B cell (primary cell): Measurements from ENCODE around the gene IPO4. TPM values are rescaled to one million over a fixed set of nuclear protein-coding genes. Genes with fewer than 3 reads are reported as not detected.

ENCODE experiments used
- ATAC-seq: fragments of 200-7000 bp; cut with Tn5 transposase; one replicate; pipeline ENCODE4 v1.10.0; 2021; ENCODE audit warnings: low read depth, mild to moderate bottlenecking, moderate number of reproducible peaks, moderate library complexity
- CTCF ChIA-PET: fragments of 350-600 bp; sonication (Branson Sonifier 250); formaldehyde crosslinking; loops from one replicate; lab custom pipeline; 2021; ENCODE audit warnings: antibody characterized with exemption, inconsistent platforms; lab: Charles Lee
- POLR2A ChIA-PET: fragments of 350-600 bp; sonication (Branson Sonifier 250); formaldehyde crosslinking; loops from one replicate; lab custom pipeline; 2021; ENCODE audit warnings: antibody characterized with exemption; lab: Charles Lee
- DNase-seq: peaks from one replicate; pipeline ENCODE4 v3.0.0; 2013
- H2AFZ ChIP-seq: 2 replicates; pipeline ENCODE4 v1.6.1; 2012; ENCODE audit warnings: mild to moderate bottlenecking, low read depth, low read length; ENCODE audit not compliant: insufficient read depth, poor library complexity, severe bottlenecking
- H3K27ac ChIP-seq, 2 donors: 1 replicate in 1 of 2; 2 replicates in 1 of 2; pipeline ENCODE4 v1.5.1; 2012 to 2013; ENCODE audit warnings: low read length in 2 of 2, mild to moderate bottlenecking in 2 of 2, moderate library complexity in 1 of 2
- H3K27me3 ChIP-seq, 4 experiments: fragments of 200-600 bp in 1 of 4; sonication (generic) in 1 of 4; replicated peaks in 1 of 4; 1 replicate in 2 of 4; 2 replicates in 2 of 4; pipeline versions ENCODE4 v1.6.1 to v1.7.0; 2013 to 2016; ENCODE audit warnings: low read length in 3 of 4, mild to moderate bottlenecking in 2 of 4, mixed read lengths in 1 of 4, moderate library complexity in 1 of 4; ENCODE audit not compliant: insufficient read depth in 4 of 4, control insufficient read depth in 3 of 4; ENCODE audit errors: control extremely low read depth in 1 of 4
- H3K36me3 ChIP-seq, 2 experiments: replicated peaks in 1 of 2; 1 replicate in 1 of 2; 2 replicates in 1 of 2; pipeline versions ENCODE4 v1.6.1 to v1.7.1; 2013; ENCODE audit warnings: low read length in 1 of 2; ENCODE audit not compliant: insufficient read depth in 2 of 2, control insufficient read depth in 1 of 2; ENCODE audit errors: control extremely low read depth in 1 of 2, extremely low read depth in 1 of 2
- H3K4me1 ChIP-seq, 2 donors: fragments of 200-600 bp in 1 of 2; sonication (generic) in 1 of 2; 1 replicate in 1 of 2; 2 replicates in 1 of 2; pipeline versions ENCODE4 v1.5.1 to v1.6.1; 2013 to 2017; ENCODE audit warnings: low read length in 2 of 2; ENCODE audit not compliant: control insufficient read depth in 2 of 2, insufficient read depth in 2 of 2
- H3K4me2 ChIP-seq: replicated peaks from 2 replicates; pipeline ENCODE3; 2012; ENCODE audit warnings: mild to moderate bottlenecking, low read depth, low read length; ENCODE audit not compliant: poor library complexity, severe bottlenecking
- H3K4me3 ChIP-seq, 5 experiments: fragments of 200-600 bp in 1 of 5; sonication (generic) in 1 of 5; 1 replicate in 3 of 5; 2 replicates in 2 of 5; pipeline versions ENCODE4 v1.5.1 to v1.7.0; 2011 to 2016; ENCODE audit warnings: low read length in 4 of 5, mild to moderate bottlenecking in 4 of 5, low read depth in 2 of 5, control low read depth in 1 of 5, moderate library complexity in 1 of 5; ENCODE audit not compliant: insufficient read depth in 1 of 5; ENCODE audit errors: control extremely low read depth in 1 of 5, extremely low read depth in 1 of 5
- H3K79me2 ChIP-seq: fragments of 200-600 bp; sonication (generic); one replicate; pipeline ENCODE4 v1.6.0; 2016; ENCODE audit warnings: low read length; ENCODE audit not compliant: control insufficient read depth, insufficient read depth
- H3K9ac ChIP-seq: fragments of 200-600 bp; sonication (generic); 2 replicates; pipeline ENCODE4 v1.6.1; 2017; ENCODE audit warnings: mild to moderate bottlenecking, low read length, moderate library complexity
- H3K9me3 ChIP-seq, 3 donors: one replicate each; pipeline versions ENCODE4 v1.6.1 to v1.7.1; 2013; ENCODE audit warnings: low read length in 2 of 3; ENCODE audit not compliant: control insufficient read depth in 2 of 3, insufficient read depth in 1 of 3; ENCODE audit errors: control extremely low read depth in 1 of 3
- H4K20me1 ChIP-seq: 2 replicates; pipeline ENCODE4 v1.6.0; 2012; ENCODE audit warnings: mild to moderate bottlenecking, low read length; ENCODE audit not compliant: insufficient read depth, control insufficient read depth, poor library complexity, severe bottlenecking
- H3K27ac Mint-ChIP-seq: one replicate; pipeline ENCODE4 v1.8.0; 2021; ENCODE audit warnings: mixed read lengths
- H3K27me3 Mint-ChIP-seq: one replicate; pipeline ENCODE4 v1.8.0; 2021; ENCODE audit warnings: mixed read lengths
- H3K4me1 Mint-ChIP-seq: one replicate; pipeline ENCODE4 v1.8.0; 2021; ENCODE audit warnings: mixed read lengths
- H3K4me3 Mint-ChIP-seq: one replicate; pipeline ENCODE4 v1.8.0; 2021; ENCODE audit warnings: mixed read lengths
- H3K9me3 Mint-ChIP-seq: one replicate; pipeline ENCODE4 v1.8.0; 2022; ENCODE audit warnings: mixed read lengths; ENCODE audit not compliant: insufficient read depth
- CTCF ChIP-seq: fragments of 200-600 bp; IDR thresholded peaks from one replicate; pipeline ENCODE4 v1.8.0; 2022; ENCODE audit warnings: antibody characterized with exemption, mild to moderate bottlenecking
- EZH2 ChIP-seq: IDR thresholded peaks from 2 replicates; pipeline ENCODE4 v1.6.1; 2012; ENCODE audit warnings: borderline replicate concordance, low read depth, mild to moderate bottlenecking, moderate library complexity, low read length; ENCODE audit not compliant: insufficient read depth, poor library complexity, severe bottlenecking
- WGBS: methylation state at CpG from one replicate; pipeline ENCODE4 v1.1.5; 2013; ENCODE audit warnings: missing lambda C conversion rate; ENCODE audit not compliant: insufficient coverage; 5-methylcytosine and 5-hydroxymethylcytosine counted together
- intact Hi-C: fragments of 100-400 bp; cut with micrococcal nuclease; formaldehyde crosslinking; loops from one replicate; pipeline ENCODE4 v1.10.0; 2022
- polyA plus RNA-seq: library from polyadenylated mRNA; depleted of rRNA; stranded (reverse); fragments of >200 nt; gene quantifications from 2 replicates; pipeline ENCODE4 v1.2.3, GENCODE V29; 2012
- total RNA-seq, 2 donors: library from RNA; stranded (reverse); fragments of 120-200 nt in 1 of 2; gene quantifications; 1 replicate in 1 of 2; 2 replicates in 1 of 2; pipeline versions ENCODE4 v1.2.3 to v1.2.4, GENCODE V29; 2013 to 2022

Gene IPO4
- total and polyA plus RNA-seq, 2 donors (not counting 1 experiment from before 2014, with no cell fraction given), result 28.3 to 35.0 TPM

GRCh38 chr14:24146453-24146977 lies 42.1 kb downstream of the IPO4 start, which contains the start of gene PSME2:
Gene PSME2, minus strand, starts transcription at chr14:24146610. Its CDS starts 29 bp downstream, at chr14:24146581.
- peak within 1 kb of the TSS; percentile 77 to 90 for H3K27ac ChIP-seq
- TF ChIP-seq CTCF (no peak), EZH2 (no peak)
- no peaks in the 10 kb centered on the region for H3K27me3 Mint-ChIP-seq
- POLR2A ChIA-PET, result interaction anchor here (0.6 to 4.1 kb wide), 16 partner anchors 8 to 285 kb away, joined by 3 to 43 read pairs (median 4); partner anchors contain the start of genes CHMP4A, DCAF11, IRF9 and NRL
- peaks cover 2 to 52% of the 10 kb centered on the region in 2 experiments for H3K36me3 ChIP-seq
- no peaks in the 10 kb centered on the region for H3K9me3 Mint-ChIP-seq
- peak within 1 kb of the TSS; percentile 83 to 95 (median 94) for H3K4me3 ChIP-seq
- intact Hi-C loops, result loop anchor here (1.0 to 10.0 kb wide), 7 partner anchors 10 to 1052 kb away; partner anchors contain the start of genes ACIN1, C14orf119, GMPR2 and IPO4
- H3K4me3 Mint-ChIP-seq, result peak within 1 kb of the TSS; percentile 95
- H3K9me3 ChIP-seq, result no peaks in the 10 kb centered on the region
- peak within 1 kb of the TSS; percentile 83 for H2AFZ ChIP-seq
- 0% methylated on average over 15 of the region's 25 CpGs for whole genome bisulfite sequencing
- peak; percentile 93 for DNase-seq
- peaks cover 42% of the 10 kb centered on the region for H4K20me1 ChIP-seq
- CTCF ChIA-PET, result interaction anchor here (0.6 to 6.2 kb wide), 15 partner anchors 8 to 586 kb away, joined by 3 to 62 read pairs (median 5); partner anchors contain the start of genes DCAF11, IRF9, MDP1 and NRL
- H3K27me3 ChIP-seq, result no peaks in the 10 kb centered on the region
- H3K4me1 ChIP-seq, result peaks cover 25 to 40% of the 10 kb centered on the region in 2 donors
- peak within 1 kb of the TSS; percentile 95 for H3K27ac Mint-ChIP-seq
- H3K9ac ChIP-seq, result peak within 1 kb of the TSS; percentile 83
- peaks cover 56% of the 10 kb centered on the region for H3K4me1 Mint-ChIP-seq
- H3K4me2 ChIP-seq, result peak within 1 kb of the TSS; percentile 90
- peaks cover 80% of the 10 kb centered on the region for H3K79me2 ChIP-seq
- peak; percentile 72 for ATAC-seq
